HG02678 (cell line): ENCODE results near the gene ZNRF1.

Experiments
- ATAC-seq: cut with Tn5 transposase; IDR thresholded peaks from one replicate; pipeline ENCODE4 v1.9.1; 2021; ENCODE audit warnings: mild to moderate bottlenecking, moderate library complexity; ENCODE audit not compliant: unreplicated experiment

The ZNRF1 gene

GRCh38 chr16:75138636-75139035, 139.8 kb downstream of the ZNRF1 start:
- ATAC-seq = no peak

GRCh38 chr16:75139498-75139897, 140.7 kb downstream of the ZNRF1 start:
- no peak for ATAC-seq

GRCh38 chr16:75143941-75144340, 145.1 kb downstream of the ZNRF1 start:
- no peak for ATAC-seq

- no peak for ATAC-seq
These were observed 149.1 kb downstream of the ZNRF1 start for GRCh38 chr16:75147968-75148310.

- ATAC-seq = peak; percentile 78
These were observed 149.7 kb downstream of the ZNRF1 start, which contains the start of gene ZFP1 for GRCh38 chr16:75148311-75149195. Gene ZFP1, plus strand, starts transcription at chr16:75148524. Its CDS starts 4,428 bp downstream, at chr16:75152952.

- no peak for ATAC-seq
These were observed 153.0 kb downstream of the ZNRF1 start for GRCh38 chr16:75151798-75152197.

GRCh38 chr16:75152635-75153034, 153.8 kb downstream of the ZNRF1 start:
- ATAC-seq = no peak

- no peak for ATAC-seq
These were observed 161.6 kb downstream of the ZNRF1 start for GRCh38 chr16:75160386-75160785.
